Spleen (tissue), 11 donors: Measurements from ENCODE around the gene FBN2. TPM values are rescaled to one million over a fixed set of nuclear protein-coding genes. Genes with fewer than 3 reads are reported as not detected.

ENCODE experiments used
- DNase-seq: peaks from one replicate; pipeline ENCODE4 v3.0.0-alpha.2; 2020
- H3K27ac ChIP-seq, 8 donors: fragments of 200-600 bp; sonication (generic) in 7 of 8; 1 replicate in 4 of 8; 2 replicates in 4 of 8; pipeline versions ENCODE4 v1.5.0 to v1.8.0; 2016 to 2021; ENCODE audit warnings: inconsistent platforms in 4 of 8, mild to moderate bottlenecking in 4 of 8, moderate library complexity in 1 of 8
- H3K27me3 ChIP-seq, 7 donors: fragments of 200-600 bp; sonication (generic) in 6 of 7; replicated peaks in 1 of 7; 1 replicate in 4 of 7; 2 replicates in 3 of 7; pipeline versions ENCODE4 v1.5.0 to v1.8.0; 2016 to 2021; ENCODE audit warnings: inconsistent platforms in 3 of 7, mild to moderate bottlenecking in 1 of 7
- H3K36me3 ChIP-seq, 6 donors: fragments of 200-600 bp; sonication (generic) in 5 of 6; 1 replicate in 4 of 6; 2 replicates in 2 of 6; pipeline versions ENCODE4 v1.5.0 to v1.8.0; 2016 to 2021; ENCODE audit warnings: inconsistent platforms in 2 of 6
- H3K4me1 ChIP-seq, 6 donors: fragments of 200-600 bp; sonication (generic) in 5 of 6; 1 replicate in 3 of 6; 2 replicates in 3 of 6; pipeline versions ENCODE4 v1.5.0 to v1.8.0; 2016 to 2021; ENCODE audit warnings: inconsistent platforms in 3 of 6
- H3K4me3 ChIP-seq, 8 donors: fragments of 200-600 bp; sonication (generic) in 7 of 8; 1 replicate in 4 of 8; 2 replicates in 4 of 8; pipeline versions ENCODE4 v1.5.0 to v1.8.0; 2016 to 2021; ENCODE audit warnings: inconsistent platforms in 4 of 8, mild to moderate bottlenecking in 4 of 8, moderate library complexity in 2 of 8
- H3K9me3 ChIP-seq, 8 donors: fragments of 200-600 bp; sonication (generic) in 7 of 8; 1 replicate in 4 of 8; 2 replicates in 4 of 8; pipeline versions ENCODE4 v1.5.0 to v1.8.0; 2016 to 2021; ENCODE audit warnings: inconsistent platforms in 4 of 8
- CTCF ChIP-seq, 11 experiments: fragments of 200-600 bp in 7 of 11; fragments of 450-650 bp in 4 of 11; sonication (generic) in 4 of 11; IDR thresholded peaks in 8 of 11; conservative IDR thresholded peaks in 3 of 11; 1 replicate in 7 of 11; 2 replicates in 4 of 11; pipeline versions ENCODE4 v1.4.0 to v1.8.0; 2016 to 2021; ENCODE audit warnings: antibody characterized with exemption in 11 of 11, inconsistent platforms in 4 of 11, mild to moderate bottlenecking in 1 of 11
- POLR2A ChIP-seq, 3 donors: fragments of 450-650 bp; IDR thresholded peaks; one replicate each; pipeline ENCODE4 v1.5.1; 2017; ENCODE audit warnings: antibody characterized with exemption in 3 of 3, mild to moderate bottlenecking in 1 of 3
- POLR2AphosphoS5 ChIP-seq, 3 donors: sonication (generic); formaldehyde crosslinking; IDR thresholded peaks; one replicate each; pipeline ENCODE4 v1.5.1; 2017; ENCODE audit warnings: antibody characterized with exemption in 3 of 3
- WGBS, 5 donors: extraction: QIAGEN DNeasy Blood & Tissue Kit in 3 of 5; methylation state at CpG; one replicate each; pipeline versions ENCODE4 v1.1.5 to v1.1.7; 2013 to 2018; 5-methylcytosine and 5-hydroxymethylcytosine counted together
- intact Hi-C: fragments of 100-400 bp; cut with DNase I; formaldehyde crosslinking; loops from one replicate; pipeline ENCODE4 v1.15.0; 2023; ENCODE audit warnings: low total_unique reads
- polyA plus RNA-seq, 3 donors: library from polyadenylated mRNA; stranded (reverse); fragments of 200-250 nt; gene quantifications; one replicate each; pipeline ENCODE4 v1.2.1, GENCODE V29; 2013
- total RNA-seq, 7 donors: library from RNA; depleted of rRNA in 3 of 7; stranded (reverse); fragments of >200 nt in 3 of 7; fragmentation: NEBNext Ultra II Directional in 4 of 7; extraction: Animal tissue kit (Norgen Biotek cat#: 25700) in 4 of 7; gene quantifications; one replicate each; pipeline versions ENCODE4 v1.1.0 to v1.2.1, GENCODE V29; 2016 to 2021
- donor health status: healthy with polysubstance abuse.
- donor health status: DM: no; HTN: no; CAD: no; lungs with moderate emphysema.
- donor health status: DM: no; HTN: no; CAD: no.
- donor health status: Bipolar disorder and iron deficiency.
- donor health status: healthy.
- donor health status: DM: no; HTN: no; CAD: no.
- donor health status: DM: yes; HTN: yes; CAD: no.

Gene FBN2
- total and polyA plus RNA-seq, 10 donors, result 0.21 to 7.6 (median 2.6) TPM

GRCh38 chr5:128427921-128428320 lies 110.1 kb downstream of the FBN2 start:
- Histone ChIP-seq H3K27ac (no peak overlapping the region), H3K4me1 (no peaks in the 10 kb centered on the region)

GRCh38 chr5:128426090-128426534 lies 111.9 kb downstream of the FBN2 start:
- Histone ChIP-seq H3K36me3 (no peaks in the 10 kb centered on the region), H3K4me1 (no peaks in the 10 kb centered on the region), H3K9me3 (peaks cover 0 to 9% (median 0%) of the 10 kb centered on the region in 8 donors), H3K27me3 (no peaks in the 10 kb centered on the region), H3K27ac (no peak overlapping the region), H3K4me3 (no peak overlapping the region)
- TF ChIP-seq CTCF (IDR thresholded peaks at IDR 0.05 in 8 of 11, conservative IDR thresholded peaks at IDR 0.05 in 3 of 11) (no peak), POLR2A (IDR thresholded peaks at IDR 0.05) (no peak)
- DNase-seq, result no peak
- intact Hi-C loops, result no loop called here
- 80 to 88% (median 87%) methylated on average over 5 of the region's 5 CpGs for WGBS, 5 donors

More at GRCh38 chr5:128427921-128428320, 110.1 kb downstream of the FBN2 start:
- TF ChIP-seq CTCF (IDR thresholded peaks at IDR 0.05 in 8 of 11, conservative IDR thresholded peaks at IDR 0.05 in 3 of 11) (no peak), POLR2A (IDR thresholded peaks at IDR 0.05) (no peak), POLR2AphosphoS5 (IDR thresholded peaks at IDR 0.05) (no peak)
- intact Hi-C loops, result no loop called here
- H3K27me3 ChIP-seq, result no peaks in the 10 kb centered on the region
- H3K36me3 ChIP-seq, result no peaks in the 10 kb centered on the region
- no peak for DNase-seq
- 85 to 93% (median 90%) methylated on average over 1 of the region's 1 CpG for WGBS, 5 donors
- no peak overlapping the region for H3K4me3 ChIP-seq
- no peaks in the 10 kb centered on the region for H3K9me3 ChIP-seq

GRCh38 chr5:128424646-128425045 lies 113.4 kb downstream of the FBN2 start:
- no peak for TF ChIP-seq POLR2AphosphoS5 (IDR thresholded peaks at IDR 0.05)
- TF ChIP-seq POLR2A (IDR thresholded peaks at IDR 0.05), result no peak
- TF ChIP-seq CTCF (IDR thresholded peaks at IDR 0.05 in 8 of 11, conservative IDR thresholded peaks at IDR 0.05 in 3 of 11), result no peak
- no peak overlapping the region for H3K4me3 ChIP-seq
- peaks cover 0 to 9% (median 0%) of the 10 kb centered on the region in 8 donors for H3K9me3 ChIP-seq
- no peaks in the 10 kb centered on the region for H3K4me1 ChIP-seq
- intact Hi-C loops, result no loop called here
- no peaks in the 10 kb centered on the region for H3K36me3 ChIP-seq
- no peaks in the 10 kb centered on the region for H3K27me3 ChIP-seq
- no peak overlapping the region for H3K27ac ChIP-seq
- DNase-seq, result no peak

GRCh38 chr5:128422612-128423011 lies 115.4 kb downstream of the FBN2 start:
- intact Hi-C loops, result no loop called here
- TF ChIP-seq POLR2AphosphoS5 (IDR thresholded peaks at IDR 0.05) (no peak), POLR2A (IDR thresholded peaks at IDR 0.05) (no peak), CTCF (IDR thresholded peaks at IDR 0.05 in 8 of 11, conservative IDR thresholded peaks at IDR 0.05 in 3 of 11) (no peak)
- Histone ChIP-seq H3K27ac (no peak overlapping the region), H3K9me3 (peaks cover 0 to 9% (median 0%) of the 10 kb centered on the region in 8 donors), H3K4me1 (no peaks in the 10 kb centered on the region), H3K36me3 (no peaks in the 10 kb centered on the region), H3K4me3 (no peak overlapping the region), H3K27me3 (no peaks in the 10 kb centered on the region)
- DNase-seq, result no peak
